Peyer's patch (tissue), 4 donors: ENCODE measurements around the gene PM20D1.

Experiments used
- POLR2A ChIP-seq, 2 donors: fragments of 450-650 bp; IDR thresholded peaks; one replicate each; pipeline ENCODE4 v1.5.1; 2017; ENCODE audit warnings: antibody characterized with exemption in 2 of 2, mild to moderate bottlenecking in 2 of 2, moderate library complexity in 2 of 2
- TF ChIP-seq, protein P1 (sequence below), 6 experiments: fragments of 450-650 bp in 4 of 6; fragments of 200-600 bp in 2 of 6; sonication (generic) in 1 of 6; IDR thresholded peaks; one replicate each; pipeline ENCODE4 v1.5.1; 2017 to 2019; ENCODE audit warnings: antibody characterized with exemption in 6 of 6, mild to moderate bottlenecking in 3 of 6, moderate library complexity in 1 of 6

DNA sequence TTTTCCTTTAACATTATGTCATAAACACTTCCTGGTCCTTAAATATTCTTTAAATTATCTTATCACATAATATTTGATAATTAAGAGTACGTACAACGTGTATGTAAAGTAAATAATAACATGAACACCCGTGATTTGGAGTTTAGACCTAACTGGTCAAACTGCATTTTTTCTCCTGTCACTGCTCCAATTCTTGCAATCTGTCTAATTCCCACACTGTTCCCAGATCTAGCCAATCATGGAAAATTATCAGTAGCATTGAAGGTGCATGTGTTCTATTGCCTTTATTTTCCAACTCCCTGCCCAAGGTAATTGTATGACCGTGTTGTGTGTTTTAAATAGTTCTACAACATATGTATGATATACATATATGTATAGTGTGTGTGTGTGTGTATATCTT lies 2.1 kb upstream of the PM20D1 start:
- no peak for TF ChIP-seq POLR2A (IDR thresholded peaks at IDR 0.05)
- TF ChIP-seq, protein P1, sequence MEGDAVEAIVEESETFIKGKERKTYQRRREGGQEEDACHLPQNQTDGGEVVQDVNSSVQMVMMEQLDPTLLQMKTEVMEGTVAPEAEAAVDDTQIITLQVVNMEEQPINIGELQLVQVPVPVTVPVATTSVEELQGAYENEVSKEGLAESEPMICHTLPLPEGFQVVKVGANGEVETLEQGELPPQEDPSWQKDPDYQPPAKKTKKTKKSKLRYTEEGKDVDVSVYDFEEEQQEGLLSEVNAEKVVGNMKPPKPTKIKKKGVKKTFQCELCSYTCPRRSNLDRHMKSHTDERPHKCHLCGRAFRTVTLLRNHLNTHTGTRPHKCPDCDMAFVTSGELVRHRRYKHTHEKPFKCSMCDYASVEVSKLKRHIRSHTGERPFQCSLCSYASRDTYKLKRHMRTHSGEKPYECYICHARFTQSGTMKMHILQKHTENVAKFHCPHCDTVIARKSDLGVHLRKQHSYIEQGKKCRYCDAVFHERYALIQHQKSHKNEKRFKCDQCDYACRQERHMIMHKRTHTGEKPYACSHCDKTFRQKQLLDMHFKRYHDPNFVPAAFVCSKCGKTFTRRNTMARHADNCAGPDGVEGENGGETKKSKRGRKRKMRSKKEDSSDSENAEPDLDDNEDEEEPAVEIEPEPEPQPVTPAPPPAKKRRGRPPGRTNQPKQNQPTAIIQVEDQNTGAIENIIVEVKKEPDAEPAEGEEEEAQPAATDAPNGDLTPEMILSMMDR (IDR thresholded peaks at IDR 0.05), result no peak
